ENCODE data around the gene VIPR2. TPM values are rescaled to one million over a fixed set of nuclear protein-coding genes. Genes with fewer than 3 reads are reported as not detected.

The VIPR2 gene
- total RNA-seq, 1 donor, result not detected

DNA sequence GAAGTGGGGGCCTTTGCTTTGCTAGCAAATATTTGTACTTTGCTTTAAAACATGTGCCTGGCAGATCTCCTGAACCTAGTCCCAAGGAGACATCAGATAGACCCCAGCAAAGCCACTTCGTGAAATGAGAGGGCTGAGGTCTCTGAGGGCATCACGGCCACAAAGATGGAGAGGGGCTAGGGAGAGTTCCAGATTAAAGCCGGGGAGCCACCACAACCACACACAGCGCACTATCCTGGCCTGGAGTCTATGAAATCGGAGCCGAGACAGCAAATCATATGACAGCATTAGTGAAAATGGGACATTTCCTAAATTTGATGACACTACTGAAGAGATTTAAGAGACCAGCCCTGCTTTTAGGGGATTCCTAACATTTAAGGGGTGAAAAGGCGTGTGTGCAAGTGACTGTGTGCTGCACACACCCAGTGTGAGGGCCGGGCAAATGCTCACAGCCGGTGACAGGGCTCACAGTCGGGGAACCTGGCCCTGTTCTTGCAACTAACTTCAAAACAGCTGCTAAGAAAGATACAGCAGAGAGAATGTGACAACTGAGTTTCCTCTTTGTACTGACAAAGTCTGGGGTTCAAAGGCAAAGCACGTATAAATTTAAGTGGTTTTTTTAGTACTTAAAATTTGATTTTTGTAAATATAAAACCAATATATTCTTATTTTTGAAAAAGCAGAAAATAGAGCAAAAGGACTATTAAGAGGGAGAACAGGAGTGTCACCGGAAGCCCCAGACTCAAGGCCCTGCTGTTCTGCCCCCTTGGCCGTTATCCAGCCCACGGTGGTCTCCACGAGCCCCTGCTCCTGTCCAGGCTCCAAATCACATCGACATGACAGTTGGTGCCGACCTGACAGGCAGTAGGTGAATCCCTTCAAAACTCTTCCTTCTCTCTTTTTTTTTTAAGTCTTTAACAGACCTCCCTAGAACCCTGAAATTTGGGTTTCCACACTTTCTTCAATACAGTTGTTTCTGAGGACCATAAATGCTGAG lies 49.5 kb downstream of the VIPR2 start:
- DNase-seq (ENCODE audit: low read depth), result no peak
- TF ChIP-seq, protein P1, sequence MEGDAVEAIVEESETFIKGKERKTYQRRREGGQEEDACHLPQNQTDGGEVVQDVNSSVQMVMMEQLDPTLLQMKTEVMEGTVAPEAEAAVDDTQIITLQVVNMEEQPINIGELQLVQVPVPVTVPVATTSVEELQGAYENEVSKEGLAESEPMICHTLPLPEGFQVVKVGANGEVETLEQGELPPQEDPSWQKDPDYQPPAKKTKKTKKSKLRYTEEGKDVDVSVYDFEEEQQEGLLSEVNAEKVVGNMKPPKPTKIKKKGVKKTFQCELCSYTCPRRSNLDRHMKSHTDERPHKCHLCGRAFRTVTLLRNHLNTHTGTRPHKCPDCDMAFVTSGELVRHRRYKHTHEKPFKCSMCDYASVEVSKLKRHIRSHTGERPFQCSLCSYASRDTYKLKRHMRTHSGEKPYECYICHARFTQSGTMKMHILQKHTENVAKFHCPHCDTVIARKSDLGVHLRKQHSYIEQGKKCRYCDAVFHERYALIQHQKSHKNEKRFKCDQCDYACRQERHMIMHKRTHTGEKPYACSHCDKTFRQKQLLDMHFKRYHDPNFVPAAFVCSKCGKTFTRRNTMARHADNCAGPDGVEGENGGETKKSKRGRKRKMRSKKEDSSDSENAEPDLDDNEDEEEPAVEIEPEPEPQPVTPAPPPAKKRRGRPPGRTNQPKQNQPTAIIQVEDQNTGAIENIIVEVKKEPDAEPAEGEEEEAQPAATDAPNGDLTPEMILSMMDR (IDR thresholded peaks at IDR 0.05; ENCODE audit: insufficient read depth, low read depth, low read length), result no peak
- H3K4me3 ChIP-seq (ENCODE audit: low read depth, low read length), result no peak overlapping the region

DNA sequence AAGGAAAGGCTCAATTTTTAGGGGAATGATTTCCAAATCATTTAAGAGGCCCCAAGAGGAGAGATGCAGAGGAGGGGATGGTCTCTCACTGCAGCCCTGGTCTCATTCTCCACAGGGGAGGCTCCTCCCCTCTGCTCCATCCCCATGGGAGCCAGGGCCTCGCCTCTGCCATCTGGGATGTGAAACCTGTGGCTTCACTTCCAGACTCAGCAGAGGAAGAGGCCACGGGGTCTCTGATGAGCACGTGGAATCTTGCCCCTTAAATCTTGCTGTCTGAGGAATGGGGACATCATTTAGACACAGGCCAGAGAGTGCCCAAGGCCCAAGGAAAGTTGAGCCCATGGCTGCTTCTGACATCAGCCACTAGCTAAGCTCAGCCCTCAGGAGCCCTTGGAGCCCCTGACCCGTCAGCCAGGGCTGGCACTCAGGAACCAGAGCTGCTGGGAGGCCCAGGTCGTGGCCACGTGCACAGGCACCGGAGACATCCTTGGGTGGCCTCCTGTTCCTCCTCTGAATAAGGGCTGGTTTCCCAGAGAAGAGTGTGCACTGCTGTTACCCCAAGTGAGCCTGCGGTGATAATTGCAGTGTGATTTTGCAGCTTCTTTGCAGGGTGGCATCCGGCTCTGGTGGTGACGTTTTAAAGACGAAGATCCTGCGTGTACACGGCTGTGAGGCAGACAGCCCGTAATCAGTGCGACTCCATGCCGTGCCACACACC lies 50.5 kb downstream of the VIPR2 start:
- TF ChIP-seq, protein P1 (IDR thresholded peaks at IDR 0.05; ENCODE audit: insufficient read depth, low read depth, low read length), result no peak
- H3K4me3 ChIP-seq (ENCODE audit: low read depth, low read length), result no peak overlapping the region
- DNase-seq (ENCODE audit: low read depth), result no peak

DNA sequence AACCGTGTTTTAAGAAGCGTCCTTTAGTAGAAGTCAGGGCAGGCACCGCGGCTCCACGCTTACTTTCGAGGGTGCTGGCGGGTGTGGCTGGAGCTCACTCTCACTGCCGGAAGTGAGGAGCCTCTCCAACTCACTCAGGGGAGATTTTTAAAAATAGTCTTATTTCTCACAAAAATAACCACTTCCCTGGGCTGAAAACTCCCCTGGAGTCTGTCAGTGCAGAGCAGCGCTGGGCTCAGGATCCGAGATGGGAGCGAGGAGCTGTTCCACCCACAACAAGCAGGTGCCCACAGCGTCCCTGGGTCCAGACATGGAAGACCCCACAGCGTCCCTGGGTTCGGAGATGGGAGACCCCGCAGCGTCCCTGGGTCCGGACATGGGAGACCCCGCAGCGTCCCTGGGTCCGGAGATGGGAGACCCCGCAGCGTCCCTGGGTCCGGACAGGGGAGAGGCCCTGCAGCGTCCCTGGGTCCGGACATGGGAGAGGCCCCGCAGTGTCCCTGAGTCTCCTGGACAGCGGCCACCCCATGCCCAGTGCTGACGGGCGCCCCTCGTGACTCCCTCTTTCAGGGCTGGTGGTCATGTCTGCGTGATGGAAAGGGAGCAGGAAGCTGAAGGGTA lies 51.2 kb downstream of the VIPR2 start:
- H3K4me3 ChIP-seq (ENCODE audit: low read depth, low read length), result no peak overlapping the region
- TF ChIP-seq, protein P1 (IDR thresholded peaks at IDR 0.05; ENCODE audit: insufficient read depth, low read depth, low read length), result no peak
- no peak for DNase-seq (ENCODE audit: low read depth)

DNA sequence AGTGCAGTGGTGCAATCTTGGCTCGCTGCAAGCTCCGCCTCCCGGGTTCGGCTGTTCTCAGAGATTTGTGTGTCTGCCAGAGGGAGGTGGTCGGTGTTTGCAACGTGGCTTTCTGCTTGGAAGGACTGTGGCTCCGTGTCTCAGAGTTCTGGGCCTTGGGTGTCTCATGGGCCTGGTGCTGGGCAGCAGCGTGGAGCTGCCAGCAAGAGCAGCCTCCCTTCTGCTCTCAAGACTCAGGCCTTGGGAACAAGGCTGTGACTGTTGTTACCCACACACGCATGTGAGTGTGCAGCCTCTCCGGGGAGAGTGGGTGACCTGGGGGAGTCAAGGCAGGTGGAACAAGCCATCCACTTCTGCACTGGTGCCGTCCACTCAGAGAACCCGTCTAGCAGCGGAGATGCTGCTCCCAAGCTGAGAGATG lies 52.0 kb downstream of the VIPR2 start:
- TF ChIP-seq, protein P1 (IDR thresholded peaks at IDR 0.05; ENCODE audit: insufficient read depth, low read depth, low read length), result no peak
- no peak overlapping the region for H3K4me3 ChIP-seq (ENCODE audit: low read depth, low read length)
- no peak for DNase-seq (ENCODE audit: low read depth)

DNA sequence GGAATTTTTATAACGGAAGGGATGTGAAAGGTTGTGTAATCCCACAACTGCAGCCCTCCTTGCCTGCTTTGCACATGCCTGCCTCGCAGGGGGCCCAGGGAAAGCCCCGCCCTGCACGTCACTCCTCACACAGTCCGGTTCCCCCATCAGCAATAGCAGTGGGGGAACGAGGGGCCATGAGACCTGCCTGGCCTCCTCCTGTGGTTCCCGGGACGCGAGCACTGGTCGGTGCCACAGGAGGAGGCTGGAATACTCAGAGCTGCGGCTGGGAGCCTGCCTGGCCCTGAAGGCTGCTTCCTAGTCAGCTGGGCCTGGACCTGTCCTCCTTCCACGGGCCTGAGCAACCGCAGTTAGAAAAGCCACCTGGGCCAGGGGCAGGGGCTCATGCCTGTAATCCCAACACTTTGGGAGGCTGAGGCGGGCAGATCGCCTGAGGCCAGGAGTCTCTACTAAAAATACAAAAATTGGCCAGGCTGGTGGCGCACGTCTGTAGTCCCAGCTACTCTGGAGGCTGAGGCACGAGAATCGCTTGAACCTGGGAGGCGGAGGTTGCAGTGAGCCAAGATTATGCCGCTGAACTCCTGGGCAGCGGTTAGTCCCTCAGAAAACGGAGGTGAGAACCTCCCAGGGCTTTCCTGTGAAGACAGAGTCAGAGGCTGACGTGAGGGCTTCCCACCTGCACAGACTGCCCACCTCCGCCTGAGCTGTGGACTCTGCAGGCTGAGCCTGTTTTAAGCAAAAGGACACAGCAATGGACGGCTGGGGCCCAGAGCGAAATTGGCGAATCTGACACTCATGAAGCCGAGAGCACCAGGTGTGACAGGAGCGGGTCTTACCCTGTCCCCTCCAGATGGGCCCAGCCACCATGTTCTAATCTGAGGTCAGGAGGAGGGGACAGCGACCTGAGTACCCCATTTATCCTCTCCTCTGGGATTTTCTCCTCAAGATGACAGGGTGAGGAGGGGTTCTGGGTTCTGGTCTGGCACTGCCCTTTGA lies 52.9 kb downstream of the VIPR2 start:
- TF ChIP-seq, protein P1 (IDR thresholded peaks at IDR 0.05; ENCODE audit: insufficient read depth, low read depth, low read length), result no peak
- no peak for DNase-seq (ENCODE audit: low read depth)

DNA sequence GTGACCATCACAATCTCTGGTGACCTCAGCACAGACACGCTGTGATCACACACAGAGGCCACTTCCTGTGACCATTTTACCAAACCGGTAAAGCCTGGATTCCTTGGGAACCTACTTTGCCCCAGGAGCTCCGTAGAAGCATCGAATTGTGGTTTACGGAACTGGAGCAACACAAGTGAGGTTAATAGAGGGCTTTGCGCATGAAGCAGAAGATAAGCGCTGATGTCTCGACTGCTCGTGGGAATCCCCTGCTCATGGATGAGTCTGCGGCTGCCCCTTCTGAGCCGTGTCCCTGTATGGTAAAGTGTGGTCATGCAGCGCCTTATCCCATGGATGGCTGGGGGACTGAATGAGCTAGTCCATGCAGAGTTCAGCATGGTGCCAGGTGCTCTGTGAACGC lies 53.6 kb downstream of the VIPR2 start:
- TF ChIP-seq, protein P1 (IDR thresholded peaks at IDR 0.05; ENCODE audit: insufficient read depth, low read depth, low read length), result no peak
- no peak for DNase-seq (ENCODE audit: low read depth)
- H3K4me3 ChIP-seq (ENCODE audit: low read depth, low read length), result no peak overlapping the region

More for the DNA sequence above, 52.9 kb downstream of the VIPR2 start:
- H3K4me3 ChIP-seq (ENCODE audit: low read depth, low read length), result no peak overlapping the region

Data from fibroblast of villous mesenchyme (primary cell).